HG03280 (cell line): Measurements from ENCODE around the gene KCMF1.

Experiments
- ATAC-seq: cut with Tn5 transposase; IDR thresholded peaks from one replicate; pipeline ENCODE4 v1.9.1; 2021; ENCODE audit warnings: mild to moderate bottlenecking, moderate library complexity; ENCODE audit not compliant: unreplicated experiment

The KCMF1 gene

DNA sequence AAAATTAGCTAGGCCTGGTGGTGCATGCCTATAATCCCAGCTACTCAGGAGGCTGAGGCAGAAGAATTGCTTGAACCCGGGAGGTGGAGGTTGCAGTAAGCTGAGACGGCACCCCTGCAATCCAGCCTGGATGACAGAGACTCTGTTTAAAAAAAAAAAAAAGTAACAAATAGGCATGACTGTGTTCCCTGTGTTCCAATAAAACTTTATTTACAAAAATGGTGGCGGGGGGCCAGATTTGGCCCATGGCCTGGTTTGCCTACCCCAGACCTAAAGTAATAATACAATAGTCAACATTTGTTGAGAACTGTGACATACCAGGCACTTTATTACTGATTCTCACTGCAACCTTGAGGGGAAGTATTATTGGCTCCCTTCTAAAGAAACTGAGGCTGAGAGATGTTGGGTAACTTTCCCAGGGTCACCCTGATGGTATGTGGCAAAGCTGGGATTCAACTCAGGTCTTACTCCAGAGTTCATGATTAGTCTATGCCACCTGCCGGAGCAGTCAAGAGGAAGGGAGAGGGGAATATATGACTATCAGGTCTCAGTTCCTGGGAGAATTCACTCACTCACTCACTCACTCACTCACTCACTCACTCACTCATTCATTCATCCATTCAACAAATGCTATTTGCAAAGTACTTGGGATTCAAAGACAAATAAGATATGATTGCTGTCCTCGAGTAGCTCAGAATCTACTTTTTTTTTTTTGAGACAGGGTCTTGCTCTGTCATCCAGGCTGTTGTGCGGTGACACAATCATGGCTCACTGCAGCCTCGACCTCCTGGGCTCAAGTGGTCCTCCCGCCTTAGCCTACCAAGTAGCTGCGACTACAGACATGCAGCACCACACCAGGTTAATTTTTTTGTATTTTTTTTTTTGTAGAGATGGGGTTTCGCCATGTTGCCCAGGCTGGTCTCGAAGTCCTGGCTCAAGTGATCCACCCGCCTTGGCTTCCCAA is 14.3 kb upstream of the KCMF1 start:
- ATAC-seq, result no peak

DNA sequence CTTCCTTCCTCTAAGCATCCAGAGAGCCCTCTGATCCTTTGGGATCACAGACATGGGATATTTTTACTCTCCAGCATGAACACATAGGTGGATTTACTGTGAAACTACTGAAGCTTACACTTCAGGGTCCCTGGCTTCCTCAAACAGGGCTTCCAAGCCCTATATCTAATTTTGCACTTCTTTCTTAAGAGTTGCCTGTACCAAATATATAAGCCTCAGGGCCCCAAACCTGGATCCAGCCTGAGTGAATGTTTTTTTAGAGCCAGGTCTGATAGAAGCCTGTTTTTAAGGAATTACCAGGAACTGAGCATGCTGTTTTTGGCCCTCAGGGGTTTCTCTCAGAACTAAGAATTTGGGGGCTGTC is 13.2 kb upstream of the KCMF1 start:
- ATAC-seq, result no peak

DNA sequence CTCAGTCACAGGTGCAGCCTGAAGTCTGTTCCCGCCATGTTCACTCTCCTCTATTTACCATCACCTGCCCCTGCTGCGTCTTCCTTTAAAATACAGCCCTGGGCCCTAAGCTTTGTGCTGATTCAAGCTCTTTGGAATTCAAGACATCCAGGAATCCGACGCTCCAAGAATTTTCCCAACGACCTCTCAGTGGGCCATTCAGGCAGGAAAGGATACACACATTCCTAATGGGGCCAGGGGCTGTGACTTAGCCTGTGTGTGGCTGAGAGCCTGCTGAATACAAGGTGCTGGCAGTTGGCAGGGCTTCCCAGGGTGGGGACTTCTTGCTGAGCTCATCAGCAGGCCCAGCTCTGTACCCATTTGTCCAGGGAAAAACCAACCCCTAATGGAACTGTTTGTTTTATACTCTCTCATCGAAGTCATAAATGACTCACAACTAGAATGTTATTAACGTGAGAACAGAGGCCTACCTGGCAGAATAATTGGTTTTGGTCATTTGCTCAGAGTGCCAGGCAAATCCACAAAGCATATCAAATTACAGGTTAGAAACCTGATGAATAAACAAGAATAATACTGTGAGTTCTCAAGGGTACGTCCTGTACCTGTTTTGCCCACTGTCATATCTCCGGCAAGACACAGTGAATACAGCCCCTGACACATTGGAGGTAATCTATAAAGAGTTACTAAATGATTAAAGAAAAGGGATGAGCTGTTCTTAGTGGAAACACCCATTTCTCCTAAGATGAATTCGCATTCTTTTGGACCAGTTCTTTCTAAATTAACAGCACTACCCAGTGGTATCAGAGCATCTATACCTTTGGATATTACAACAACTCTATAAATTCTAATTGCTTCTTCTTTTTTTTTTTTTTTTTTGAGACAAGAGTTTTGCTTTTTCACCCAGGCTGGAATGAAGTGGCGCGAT is 12.6 kb upstream of the KCMF1 start:
- no peak for ATAC-seq

DNA sequence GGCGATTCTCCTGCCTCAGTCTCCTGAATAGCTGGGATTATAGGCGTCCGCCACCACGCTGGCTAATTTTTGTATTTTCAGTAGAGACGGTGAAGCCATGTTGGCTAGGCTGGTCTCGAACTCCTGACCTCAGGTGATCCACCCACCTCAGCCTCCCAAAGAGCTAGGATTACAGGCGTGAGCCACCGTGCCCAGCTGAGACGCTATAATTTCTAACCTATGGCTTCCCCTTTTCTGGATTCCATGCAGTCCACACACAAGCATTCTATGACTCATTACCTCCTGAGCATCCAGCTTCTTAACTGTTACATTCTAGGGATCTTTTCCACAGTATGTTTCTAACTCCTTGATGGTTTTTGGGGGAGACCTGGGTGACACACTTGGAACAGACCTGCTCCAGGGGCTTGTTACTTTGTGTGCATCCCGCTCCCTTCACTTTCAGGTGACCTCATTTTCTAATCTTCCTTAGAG is 11.8 kb upstream of the KCMF1 start:
- no peak for ATAC-seq

DNA sequence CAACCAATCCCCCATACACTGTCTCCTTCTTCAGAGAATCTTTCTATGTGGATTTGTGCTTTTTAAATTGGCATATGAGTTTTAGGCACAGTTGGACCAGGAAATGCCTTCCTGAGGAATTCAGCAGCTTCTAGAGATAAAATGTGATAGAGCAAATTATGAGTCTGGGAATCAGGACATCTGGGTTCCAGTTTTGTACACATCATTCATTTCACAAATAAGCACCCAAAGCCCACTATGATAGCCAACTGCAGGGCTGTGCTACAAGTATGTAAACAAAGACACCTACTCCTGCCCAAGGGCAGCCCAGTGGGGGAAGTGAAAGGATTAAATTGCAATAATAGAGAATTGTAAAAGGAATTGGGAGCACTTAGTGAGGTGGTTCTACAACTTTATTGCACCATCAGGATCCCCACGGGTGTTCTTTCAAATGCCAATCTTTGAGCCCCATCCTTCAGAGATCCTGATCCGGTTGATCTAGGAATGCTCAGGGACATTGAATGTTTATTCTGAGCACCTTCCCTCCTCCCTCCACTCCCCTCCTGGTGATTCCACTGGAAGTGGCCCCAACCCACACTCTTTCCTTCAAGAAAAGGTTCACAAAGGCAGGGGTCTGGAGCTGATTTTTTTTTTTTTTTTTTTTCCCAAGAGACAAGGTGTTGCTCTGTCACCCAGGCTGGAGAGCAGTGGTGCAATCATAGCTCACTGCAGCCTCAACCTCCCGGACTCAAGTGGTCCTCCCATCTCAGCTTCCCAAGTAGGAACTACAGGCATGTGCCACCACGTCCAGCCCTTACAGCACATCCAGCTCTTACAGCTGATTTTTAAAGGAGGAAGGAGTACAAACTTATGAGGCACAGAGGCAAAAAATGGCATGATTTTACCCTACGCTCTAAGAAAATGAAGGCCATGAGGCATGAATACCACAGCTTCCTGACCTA is 11.1 kb upstream of the KCMF1 start:
- ATAC-seq, result no peak

DNA sequence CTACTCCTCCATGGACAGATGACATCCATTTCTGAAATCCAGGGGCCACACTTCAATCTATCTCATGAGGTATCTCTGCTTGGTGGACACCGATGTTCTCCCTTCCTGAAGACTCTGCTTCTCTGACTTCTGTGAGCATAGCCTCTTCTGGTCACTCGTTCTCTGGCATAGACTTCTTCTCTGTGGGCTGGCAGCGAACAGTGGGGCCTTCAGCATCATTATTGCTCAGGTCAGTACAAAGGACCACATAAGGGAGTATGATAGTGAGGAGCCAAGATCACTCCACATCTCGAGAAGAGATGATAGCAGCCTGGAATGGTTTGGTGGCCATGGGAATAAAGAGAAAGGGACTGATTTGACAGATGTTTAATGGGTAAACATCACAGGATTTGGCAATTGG is 8.0 kb upstream of the KCMF1 start:
- no peak for ATAC-seq

DNA sequence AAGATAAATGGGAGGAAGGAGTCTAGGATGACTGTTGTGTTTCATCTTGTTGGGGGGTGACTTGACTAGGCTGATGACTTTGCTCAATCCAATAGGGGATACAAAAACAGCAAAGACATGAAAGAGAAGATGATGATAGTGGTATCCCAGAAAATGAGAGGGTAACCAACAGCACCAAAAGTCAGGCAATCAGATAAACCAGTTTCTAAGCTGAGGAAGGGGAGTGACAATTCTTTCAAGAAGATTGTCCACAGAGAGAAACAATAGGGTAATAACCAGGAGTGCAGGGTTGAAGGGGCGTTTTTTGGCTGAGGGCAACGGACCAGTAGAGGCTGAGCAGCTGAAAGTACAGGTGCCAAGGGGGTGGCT is 7.7 kb upstream of the KCMF1 start:
- ATAC-seq, result no peak

DNA sequence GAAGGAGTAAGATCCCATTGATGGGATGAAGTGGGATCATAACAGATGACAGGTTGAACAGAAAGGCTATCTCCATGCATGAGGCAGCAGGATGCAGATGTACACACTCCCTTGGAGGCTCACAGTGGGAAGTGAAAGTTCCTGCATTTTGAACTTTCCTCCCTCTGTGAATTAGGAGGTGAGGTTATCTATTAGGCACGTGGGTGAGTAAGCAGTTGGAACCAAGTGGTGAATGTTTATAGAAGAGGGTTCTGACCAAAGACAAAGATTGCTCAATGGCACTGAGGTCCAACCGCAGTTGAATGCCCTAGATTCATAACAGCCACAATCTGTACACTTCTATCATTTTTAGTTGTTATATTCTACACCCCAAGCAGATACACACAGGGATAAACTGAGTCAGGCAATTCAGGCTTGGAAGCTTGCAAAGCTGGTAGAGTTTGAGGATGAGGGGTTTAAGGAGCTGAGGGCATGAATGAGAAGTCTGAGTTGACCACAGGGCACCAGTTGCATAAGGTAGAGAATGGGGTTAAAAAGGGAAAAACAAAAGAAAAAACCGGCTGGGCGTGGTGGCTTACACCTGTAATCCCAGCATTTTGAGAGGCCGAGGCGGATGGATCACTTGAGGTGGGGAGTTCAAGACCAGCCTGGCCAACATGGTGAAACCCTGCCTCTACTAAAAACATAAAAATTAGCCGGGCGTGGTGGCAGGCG is 7.1 kb upstream of the KCMF1 start:
- ATAC-seq, result no peak

DNA sequence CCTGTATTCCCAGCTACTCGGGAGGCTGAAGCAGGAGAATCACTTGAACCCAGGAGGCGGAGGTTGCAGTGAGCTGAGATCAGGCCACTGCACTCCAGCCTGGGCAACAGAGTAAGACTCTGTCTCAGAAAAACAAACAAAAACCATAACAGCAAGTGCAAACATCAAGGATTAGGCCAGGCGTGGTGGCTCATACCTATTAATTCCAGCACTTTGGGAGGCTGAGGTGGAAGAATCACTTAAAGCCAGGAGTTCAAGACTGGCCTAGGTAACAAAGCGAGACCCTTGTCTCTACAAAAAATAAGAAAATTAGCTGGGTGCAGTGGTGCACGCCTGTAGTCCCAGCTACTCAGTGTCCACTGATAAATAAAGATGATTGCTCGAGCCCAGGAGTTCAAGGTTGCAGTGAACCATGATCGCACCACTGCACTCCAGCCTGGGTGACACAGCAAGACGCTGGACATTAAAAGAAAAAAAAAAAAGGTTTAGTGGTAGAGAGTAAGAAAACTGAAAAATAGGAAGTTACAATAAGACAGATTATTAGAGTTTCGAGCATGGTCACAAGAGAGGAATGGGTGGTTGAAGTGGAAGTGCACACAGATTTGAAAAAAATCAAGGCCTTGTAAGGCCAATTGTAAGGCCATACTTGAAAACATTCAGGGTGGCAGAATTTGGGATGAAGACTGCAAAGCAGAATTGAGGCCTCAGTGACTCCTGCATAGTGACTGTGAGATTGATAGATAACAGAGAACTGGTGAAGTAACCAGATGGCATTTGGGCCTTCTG is 6.4 kb upstream of the KCMF1 start:
- ATAC-seq, result no peak

DNA sequence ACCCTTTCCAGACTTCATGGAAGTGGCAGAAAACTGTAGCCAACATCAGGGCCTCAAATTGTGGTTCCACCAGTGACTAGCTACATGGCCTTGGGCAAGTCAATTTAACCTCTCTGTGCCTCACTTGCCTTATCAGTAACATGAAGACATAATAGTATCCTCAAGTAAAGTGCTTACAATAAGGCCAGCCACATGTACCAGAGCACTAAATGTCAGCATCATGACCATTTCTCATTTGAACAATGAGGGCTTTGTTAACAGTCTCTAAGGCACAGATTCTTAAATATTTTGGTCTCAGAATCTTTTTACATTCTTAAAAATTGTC is 5.8 kb upstream of the KCMF1 start:
- no peak for ATAC-seq

DNA sequence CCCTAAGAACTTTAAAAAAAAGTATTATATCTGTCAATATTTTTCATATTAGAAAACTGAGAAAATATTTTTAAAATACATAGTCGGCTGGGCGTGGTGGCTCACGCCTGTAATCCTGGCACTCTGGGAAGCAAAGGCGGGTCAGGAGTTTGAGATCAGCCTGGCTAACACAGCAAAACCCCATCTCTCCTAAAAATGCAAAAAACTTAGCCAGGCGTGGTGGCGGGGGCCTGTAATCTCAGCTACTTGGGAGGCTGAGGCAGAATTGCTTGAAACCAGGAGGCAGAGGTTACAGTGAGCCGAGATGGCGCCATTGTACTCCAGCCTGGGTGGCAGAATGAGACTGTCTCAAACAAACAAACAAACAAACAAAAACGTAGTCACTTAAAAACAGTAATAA is 5.1 kb upstream of the KCMF1 start:
- no peak for ATAC-seq

DNA sequence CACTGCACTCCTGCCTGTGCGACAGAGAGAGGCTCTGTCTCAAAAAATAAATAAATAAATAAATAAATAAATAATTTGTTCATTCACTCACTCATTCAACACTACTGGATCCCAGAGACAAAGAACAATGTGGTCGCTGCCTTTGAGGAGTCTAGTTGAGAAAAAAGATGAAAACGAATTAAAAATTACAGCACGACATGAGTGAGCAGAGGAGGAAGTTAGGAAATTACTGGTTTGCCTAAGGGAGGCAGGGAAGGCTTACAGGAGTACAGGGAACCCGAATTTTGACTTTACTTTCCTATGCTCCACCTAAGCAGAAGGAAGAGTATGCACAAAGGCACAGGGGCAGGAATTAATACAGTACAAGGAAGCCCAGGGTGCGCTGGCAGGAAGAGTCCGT is 4.2 kb upstream of the KCMF1 start:
- no peak for ATAC-seq

DNA sequence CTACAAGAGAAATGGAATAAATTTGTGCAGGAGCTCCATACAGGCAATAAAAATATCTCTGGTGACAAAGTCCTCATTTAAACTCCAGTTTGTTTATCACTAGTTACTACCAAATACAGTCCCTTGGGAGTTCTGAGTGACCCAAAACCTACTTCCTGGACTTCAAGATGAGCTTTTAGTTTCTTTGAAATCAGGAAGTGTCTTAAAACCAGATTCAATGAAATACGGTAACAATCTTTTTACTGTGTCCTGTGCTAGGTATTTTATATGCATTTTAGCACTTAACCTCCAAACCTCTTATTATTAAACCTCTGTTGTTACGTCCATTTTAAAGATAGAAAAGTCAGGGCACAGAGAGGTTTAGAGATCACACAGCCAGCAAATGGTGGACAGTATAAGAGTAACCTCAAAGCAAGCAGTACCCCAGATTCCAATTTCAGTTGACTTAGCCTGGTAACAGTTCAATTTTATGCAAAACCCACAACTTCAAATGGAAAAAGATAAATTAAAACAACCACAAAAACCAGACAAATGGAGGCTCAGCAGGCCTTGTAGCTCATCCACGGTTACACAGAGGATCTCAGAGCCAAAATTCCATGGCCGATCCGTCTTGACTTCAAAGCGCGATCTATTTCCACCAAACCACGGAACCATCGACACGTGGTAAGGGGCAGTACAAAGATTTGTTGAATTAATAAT is 1.3 kb upstream of the KCMF1 start:
- ATAC-seq, result no peak

DNA sequence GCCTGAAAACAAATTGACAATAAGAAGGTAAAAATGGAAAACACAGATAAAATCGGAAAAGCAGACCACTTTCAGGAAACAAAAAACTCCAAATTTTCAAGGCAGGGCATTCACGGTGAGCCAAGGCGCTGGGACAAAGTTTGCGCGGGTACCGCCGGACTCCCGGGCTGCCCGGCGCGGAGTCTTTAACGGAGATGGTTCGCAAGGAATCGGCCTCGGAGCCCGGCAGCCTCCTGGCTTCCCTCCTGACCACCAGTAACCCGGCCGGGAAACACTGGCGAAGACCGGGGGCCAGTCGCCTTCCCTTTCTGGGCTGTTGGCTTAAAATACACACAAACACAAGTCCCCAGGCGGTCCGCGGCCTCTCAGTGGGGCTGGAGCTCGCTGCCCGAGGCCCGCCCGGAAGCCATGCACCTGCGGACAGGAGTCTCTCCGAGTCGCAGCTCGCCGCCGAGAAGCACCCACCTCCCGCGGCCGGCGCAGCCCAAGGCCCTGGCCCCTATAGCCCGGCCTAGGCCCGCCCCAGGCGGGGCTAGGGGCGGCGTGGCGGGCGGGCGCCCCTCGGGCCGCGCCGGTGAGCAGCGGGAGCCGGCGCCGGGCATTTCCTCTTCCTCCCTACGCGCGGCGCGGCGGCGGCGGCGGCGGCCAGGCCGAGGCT is 622 bp upstream of the KCMF1 start:
- ATAC-seq, result peak; percentile 45

DNA sequence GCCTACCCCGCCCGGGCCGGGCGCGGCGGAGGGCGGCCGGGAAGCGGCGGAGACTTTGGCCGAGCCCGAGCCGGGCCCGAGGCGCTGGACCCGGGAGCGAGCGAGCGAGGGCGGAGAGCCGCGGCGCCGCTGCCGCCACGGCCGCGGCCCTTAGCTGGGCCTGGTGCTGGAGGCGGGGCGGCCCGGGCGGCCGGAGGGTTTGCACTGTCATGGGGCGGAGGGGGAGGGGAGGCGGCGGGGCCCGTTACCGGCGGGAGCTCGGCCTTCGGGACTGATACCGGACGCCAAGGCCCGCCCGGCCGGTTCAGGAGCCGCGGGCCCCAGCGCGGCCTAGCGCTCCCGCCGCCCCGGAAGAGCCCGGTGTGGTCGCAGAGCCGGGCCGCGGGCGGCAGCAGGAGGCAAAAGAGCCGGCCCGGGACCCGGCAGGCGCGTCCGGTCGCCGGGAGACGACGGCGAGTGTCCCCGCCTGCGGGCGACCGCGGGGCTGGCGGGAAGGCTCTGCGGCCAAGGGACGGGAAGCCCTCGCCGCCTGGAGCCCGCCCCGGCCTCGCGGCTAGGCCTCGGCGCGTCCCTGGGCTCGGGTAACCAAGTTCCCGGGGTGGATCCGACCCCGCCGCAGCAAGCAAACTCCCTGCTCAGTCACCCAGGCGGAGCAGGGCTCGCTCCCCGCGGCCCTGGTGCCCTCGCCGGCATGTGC is 697 bp downstream of the KCMF1 start:
- peak; percentile 36 for ATAC-seq

DNA sequence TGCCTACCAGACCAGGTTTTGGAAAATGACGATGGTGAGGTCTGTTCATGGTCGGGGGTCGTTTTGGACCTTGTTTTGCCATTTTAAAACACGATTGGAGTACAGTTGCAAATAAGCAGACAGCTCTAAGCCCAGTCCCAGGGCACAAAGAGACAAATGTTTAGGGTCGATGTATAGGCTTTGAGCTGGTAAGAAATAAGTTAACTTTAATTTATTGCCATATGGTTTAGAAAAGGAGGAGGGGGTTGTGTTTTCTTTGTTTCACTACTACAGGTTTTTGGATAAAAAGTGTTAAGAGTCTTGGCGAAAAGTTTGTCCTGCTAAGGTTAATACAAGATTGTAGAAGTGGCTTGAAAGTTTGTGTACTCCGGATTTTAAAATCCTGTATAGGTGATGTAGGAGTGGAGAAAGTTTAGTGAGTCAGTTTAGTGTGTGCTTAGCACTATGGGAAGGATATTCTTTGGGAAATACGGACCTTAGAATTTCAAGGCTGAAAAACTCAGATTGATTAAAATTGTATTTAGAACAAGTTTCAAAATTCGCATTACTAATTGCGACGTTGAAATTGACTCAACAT is 1.3 kb downstream of the KCMF1 start:
- ATAC-seq, result no peak

DNA sequence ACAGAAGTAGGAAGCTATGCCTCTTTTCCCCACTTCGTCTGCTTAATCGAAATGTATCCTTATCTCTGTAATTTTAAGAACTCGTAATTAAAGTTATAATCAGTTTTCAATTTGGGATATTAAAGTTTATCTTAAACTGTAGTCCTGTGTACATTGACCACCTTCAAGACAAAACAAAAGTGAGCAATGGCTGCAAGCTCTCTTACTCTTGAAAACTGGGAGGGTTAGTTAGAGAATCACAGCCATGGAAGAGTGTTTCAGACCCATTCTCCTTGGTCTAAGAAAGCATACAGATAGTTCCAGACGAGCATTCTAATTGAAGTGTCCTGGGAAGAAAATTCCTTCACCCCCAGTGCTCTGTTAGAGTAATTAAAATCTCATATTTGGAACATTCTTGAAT is 2.0 kb downstream of the KCMF1 start:
- no peak for ATAC-seq
